Spleen (tissue), 11 donors: ENCODE data around the gene PRSS35. TPM values are rescaled to one million over a fixed set of nuclear protein-coding genes. Genes with fewer than 3 reads are reported as not detected.

Experiments used
- DNase-seq: peaks from one replicate; pipeline ENCODE4 v3.0.0-alpha.2; 2020
- H3K27ac ChIP-seq, 8 donors: fragments of 200-600 bp; sonication (generic) in 7 of 8; 1 replicate in 4 of 8; 2 replicates in 4 of 8; pipeline versions ENCODE4 v1.5.0 to v1.8.0; 2016 to 2021; ENCODE audit warnings: inconsistent platforms in 4 of 8, mild to moderate bottlenecking in 4 of 8, moderate library complexity in 1 of 8
- H3K27me3 ChIP-seq, 7 donors: fragments of 200-600 bp; sonication (generic) in 6 of 7; replicated peaks in 1 of 7; 1 replicate in 4 of 7; 2 replicates in 3 of 7; pipeline versions ENCODE4 v1.5.0 to v1.8.0; 2016 to 2021; ENCODE audit warnings: inconsistent platforms in 3 of 7, mild to moderate bottlenecking in 1 of 7
- H3K36me3 ChIP-seq, 6 donors: fragments of 200-600 bp; sonication (generic) in 5 of 6; 1 replicate in 4 of 6; 2 replicates in 2 of 6; pipeline versions ENCODE4 v1.5.0 to v1.8.0; 2016 to 2021; ENCODE audit warnings: inconsistent platforms in 2 of 6
- H3K4me1 ChIP-seq, 6 donors: fragments of 200-600 bp; sonication (generic) in 5 of 6; 1 replicate in 3 of 6; 2 replicates in 3 of 6; pipeline versions ENCODE4 v1.5.0 to v1.8.0; 2016 to 2021; ENCODE audit warnings: inconsistent platforms in 3 of 6
- H3K4me3 ChIP-seq, 8 donors: fragments of 200-600 bp; sonication (generic) in 7 of 8; 1 replicate in 4 of 8; 2 replicates in 4 of 8; pipeline versions ENCODE4 v1.5.0 to v1.8.0; 2016 to 2021; ENCODE audit warnings: inconsistent platforms in 4 of 8, mild to moderate bottlenecking in 4 of 8, moderate library complexity in 2 of 8
- H3K9me3 ChIP-seq, 8 donors: fragments of 200-600 bp; sonication (generic) in 7 of 8; 1 replicate in 4 of 8; 2 replicates in 4 of 8; pipeline versions ENCODE4 v1.5.0 to v1.8.0; 2016 to 2021; ENCODE audit warnings: inconsistent platforms in 4 of 8
- CTCF ChIP-seq, 11 experiments: fragments of 200-600 bp in 7 of 11; fragments of 450-650 bp in 4 of 11; sonication (generic) in 4 of 11; IDR thresholded peaks in 8 of 11; conservative IDR thresholded peaks in 3 of 11; 1 replicate in 7 of 11; 2 replicates in 4 of 11; pipeline versions ENCODE4 v1.4.0 to v1.8.0; 2016 to 2021; ENCODE audit warnings: antibody characterized with exemption in 11 of 11, inconsistent platforms in 4 of 11, mild to moderate bottlenecking in 1 of 11
- POLR2A ChIP-seq, 3 donors: fragments of 450-650 bp; IDR thresholded peaks; one replicate each; pipeline ENCODE4 v1.5.1; 2017; ENCODE audit warnings: antibody characterized with exemption in 3 of 3, mild to moderate bottlenecking in 1 of 3
- POLR2AphosphoS5 ChIP-seq, 3 donors: sonication (generic); formaldehyde crosslinking; IDR thresholded peaks; one replicate each; pipeline ENCODE4 v1.5.1; 2017; ENCODE audit warnings: antibody characterized with exemption in 3 of 3
- WGBS, 5 donors: extraction: QIAGEN DNeasy Blood & Tissue Kit in 3 of 5; methylation state at CpG; one replicate each; pipeline versions ENCODE4 v1.1.5 to v1.1.7; 2013 to 2018; 5-methylcytosine and 5-hydroxymethylcytosine counted together
- intact Hi-C: fragments of 100-400 bp; cut with DNase I; formaldehyde crosslinking; loops from one replicate; pipeline ENCODE4 v1.15.0; 2023; ENCODE audit warnings: low total_unique reads
- polyA plus RNA-seq, 3 donors: library from polyadenylated mRNA; stranded (reverse); fragments of 200-250 nt; gene quantifications; one replicate each; pipeline ENCODE4 v1.2.1, GENCODE V29; 2013
- total RNA-seq, 7 donors: library from RNA; depleted of rRNA in 3 of 7; stranded (reverse); fragments of >200 nt in 3 of 7; fragmentation: NEBNext Ultra II Directional in 4 of 7; extraction: Animal tissue kit (Norgen Biotek cat#: 25700) in 4 of 7; gene quantifications; one replicate each; pipeline versions ENCODE4 v1.1.0 to v1.2.1, GENCODE V29; 2016 to 2021
- donor health status: healthy with polysubstance abuse.
- donor health status: DM: no; HTN: no; CAD: no; lungs with moderate emphysema.
- donor health status: DM: no; HTN: no; CAD: no.
- donor health status: Bipolar disorder and iron deficiency.
- donor health status: healthy.
- donor health status: DM: no; HTN: no; CAD: no.
- donor health status: DM: yes; HTN: yes; CAD: no.

PRSS35 gene
- total and polyA plus RNA-seq, 10 donors: 0.06 to 0.46 (median 0.27) TPM; not detected in 1

DNA sequence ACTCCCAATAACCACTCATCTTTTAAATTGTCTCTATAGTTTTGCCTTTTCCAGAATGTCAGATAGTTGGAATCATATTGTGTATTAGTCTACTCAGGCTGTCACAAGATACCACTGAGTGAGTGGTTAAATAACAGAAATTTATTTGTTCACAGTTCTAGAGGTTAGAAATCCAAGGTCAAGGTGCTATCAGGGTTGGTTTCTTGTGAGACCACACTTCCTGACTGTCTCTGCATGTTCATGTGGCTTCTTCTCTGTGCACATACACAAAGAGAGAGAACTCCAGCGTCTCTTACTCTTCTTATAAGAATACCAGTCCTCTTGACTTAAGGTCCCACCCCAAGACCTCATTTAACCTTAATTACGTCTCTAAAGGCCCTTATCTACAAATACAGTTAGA, 23.9 kb upstream of the PRSS35 start:
- DNase-seq: no peak
- H3K4me1 ChIP-seq: no peaks in the 10 kb centered on the region
- no peak overlapping the region for H3K27ac ChIP-seq
- WGBS, 5 donors: 54 to 70% (median 56%) methylated on average over 2 of the region's 2 CpGs
- H3K27me3 ChIP-seq: no peaks in the 10 kb centered on the region
- H3K4me3 ChIP-seq: no peak overlapping the region
- TF ChIP-seq CTCF (IDR thresholded peaks at IDR 0.05 in 8 of 11, conservative IDR thresholded peaks at IDR 0.05 in 3 of 11): no peak
- no peak for TF ChIP-seq POLR2AphosphoS5 (IDR thresholded peaks at IDR 0.05)
- TF ChIP-seq POLR2A (IDR thresholded peaks at IDR 0.05): no peak
- no peaks in the 10 kb centered on the region for H3K36me3 ChIP-seq
- intact Hi-C loops: no loop called here
- H3K9me3 ChIP-seq: no peaks in the 10 kb centered on the region

GRCh38 chr6:83488861-83489260, 23.5 kb upstream of the PRSS35 start:
- Histone ChIP-seq H3K36me3 (no peaks in the 10 kb centered on the region), H3K4me3 (no peak overlapping the region), H3K27ac (no peak overlapping the region), H3K9me3 (no peaks in the 10 kb centered on the region), H3K27me3 (no peaks in the 10 kb centered on the region), H3K4me1 (no peaks in the 10 kb centered on the region)
- DNase-seq: no peak
- intact Hi-C loops: no loop called here
- WGBS, 5 donors: 78 to 89% (median 86%) methylated on average over 4 of the region's 4 CpGs
- no peak for TF ChIP-seq POLR2AphosphoS5 (IDR thresholded peaks at IDR 0.05)
- TF ChIP-seq POLR2A (IDR thresholded peaks at IDR 0.05): no peak
- TF ChIP-seq CTCF (IDR thresholded peaks at IDR 0.05 in 8 of 11, conservative IDR thresholded peaks at IDR 0.05 in 3 of 11): no peak

GRCh38 chr6:83490217-83490807, 22.0 kb upstream of the PRSS35 start:
- intact Hi-C loops: no loop called here
- no peak for TF ChIP-seq POLR2AphosphoS5 (IDR thresholded peaks at IDR 0.05)
- TF ChIP-seq CTCF (IDR thresholded peaks at IDR 0.05 in 8 of 11, conservative IDR thresholded peaks at IDR 0.05 in 3 of 11): no peak
- TF ChIP-seq POLR2A (IDR thresholded peaks at IDR 0.05): no peak
- DNase-seq: no peak
- no peaks in the 10 kb centered on the region for H3K9me3 ChIP-seq
- WGBS, 5 donors: 78 to 95% (median 85%) methylated on average over 2 of the region's 2 CpGs
- no peaks in the 10 kb centered on the region for H3K36me3 ChIP-seq
- no peaks in the 10 kb centered on the region for H3K27me3 ChIP-seq
- H3K4me1 ChIP-seq: no peaks in the 10 kb centered on the region
- H3K4me3 ChIP-seq: no peak overlapping the region
- no peak overlapping the region for H3K27ac ChIP-seq

DNA sequence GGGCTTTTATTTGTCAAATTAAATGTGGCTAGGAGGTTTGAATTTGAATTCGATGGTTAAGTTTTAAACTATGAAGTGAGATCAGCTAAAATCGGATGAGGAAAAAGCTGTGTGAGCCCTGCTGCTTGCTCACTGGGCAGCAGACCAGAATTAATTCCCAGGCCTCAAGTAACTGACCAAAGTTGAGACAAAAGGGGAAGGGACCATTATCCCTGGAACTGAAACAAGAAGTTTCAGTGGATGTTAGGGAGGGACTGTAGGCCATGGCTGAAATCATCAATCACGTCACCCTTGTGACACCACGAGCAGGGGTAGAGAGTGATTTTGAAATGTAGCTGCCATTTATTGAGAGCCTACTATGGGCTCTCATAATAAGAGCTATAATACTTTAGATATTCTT, 7.0 kb upstream of the PRSS35 start:
- peaks cover 0 to 7% (median 0%) of the 10 kb centered on the region in 8 donors for H3K9me3 ChIP-seq
- no peaks in the 10 kb centered on the region for H3K27me3 ChIP-seq
- H3K4me3 ChIP-seq: no peak overlapping the region
- intact Hi-C loops: no loop called here
- peaks cover 0 to under 1% (median 0%) of the 10 kb centered on the region in 6 donors for H3K4me1 ChIP-seq
- no peak for DNase-seq
- no peak overlapping the region for H3K27ac ChIP-seq
- TF ChIP-seq POLR2A (IDR thresholded peaks at IDR 0.05) (no peak), POLR2AphosphoS5 (IDR thresholded peaks at IDR 0.05) (no peak), CTCF (IDR thresholded peaks at IDR 0.05 in 8 of 11, conservative IDR thresholded peaks at IDR 0.05 in 3 of 11) (no peak)
- H3K36me3 ChIP-seq: no peaks in the 10 kb centered on the region
- 61 to 76% (median 65%) methylated on average over 4 of the region's 4 CpGs for WGBS, 5 donors
